ENCODE data around the gene SLC4A4.

DNA sequence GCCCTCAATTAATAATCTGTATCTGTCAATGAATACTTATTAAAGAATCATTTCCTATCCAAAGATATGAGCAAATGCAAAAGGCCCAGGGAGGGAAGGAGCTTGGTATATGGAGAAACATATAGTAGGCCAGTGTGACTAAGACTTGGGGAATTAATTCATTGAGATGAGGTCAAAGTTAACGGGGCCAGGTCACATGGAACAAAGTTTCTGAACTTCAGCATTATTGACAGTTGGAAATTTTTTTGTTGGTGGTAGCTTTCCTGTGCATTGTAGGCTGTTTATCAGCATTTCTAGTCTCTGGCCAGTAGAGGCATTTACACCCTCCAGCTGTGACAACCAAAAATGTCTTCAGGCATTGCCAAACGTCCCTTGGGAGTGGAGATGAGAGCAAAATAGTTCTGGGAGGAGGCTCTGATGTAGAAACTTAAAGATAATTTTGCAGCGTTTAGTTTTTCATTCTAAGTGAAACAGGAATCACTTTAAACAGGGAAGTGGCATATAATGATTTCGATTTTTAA, 202.0 kb downstream of the SLC4A4 start:
- TF ChIP-seq, protein P1, sequence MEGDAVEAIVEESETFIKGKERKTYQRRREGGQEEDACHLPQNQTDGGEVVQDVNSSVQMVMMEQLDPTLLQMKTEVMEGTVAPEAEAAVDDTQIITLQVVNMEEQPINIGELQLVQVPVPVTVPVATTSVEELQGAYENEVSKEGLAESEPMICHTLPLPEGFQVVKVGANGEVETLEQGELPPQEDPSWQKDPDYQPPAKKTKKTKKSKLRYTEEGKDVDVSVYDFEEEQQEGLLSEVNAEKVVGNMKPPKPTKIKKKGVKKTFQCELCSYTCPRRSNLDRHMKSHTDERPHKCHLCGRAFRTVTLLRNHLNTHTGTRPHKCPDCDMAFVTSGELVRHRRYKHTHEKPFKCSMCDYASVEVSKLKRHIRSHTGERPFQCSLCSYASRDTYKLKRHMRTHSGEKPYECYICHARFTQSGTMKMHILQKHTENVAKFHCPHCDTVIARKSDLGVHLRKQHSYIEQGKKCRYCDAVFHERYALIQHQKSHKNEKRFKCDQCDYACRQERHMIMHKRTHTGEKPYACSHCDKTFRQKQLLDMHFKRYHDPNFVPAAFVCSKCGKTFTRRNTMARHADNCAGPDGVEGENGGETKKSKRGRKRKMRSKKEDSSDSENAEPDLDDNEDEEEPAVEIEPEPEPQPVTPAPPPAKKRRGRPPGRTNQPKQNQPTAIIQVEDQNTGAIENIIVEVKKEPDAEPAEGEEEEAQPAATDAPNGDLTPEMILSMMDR (IDR thresholded peaks at IDR 0.05; ENCODE audit: poor library complexity), result no peak
- TF ChIP-seq EZH2 (IDR thresholded peaks at IDR 0.05; ENCODE audit: borderline replicate concordance), result no peak
